ENCODE data around the gene AMIGO1.

Gene AMIGO1

GRCh38 chr1:109509176-109510134 is at the start of gene AMIGO1:
Gene AMIGO1 (minus strand): TSS chr1:109509727. CDS start chr1:109508912, 815 bp downstream.
- no peak for TF ChIP-seq CTCF (conservative IDR thresholded peaks at IDR 0.05)
- H3K27ac ChIP-seq = peak within 1 kb of the TSS; percentile 66

- H3K27ac ChIP-seq = no peak overlapping the region
- no peak for TF ChIP-seq CTCF (conservative IDR thresholded peaks at IDR 0.05)
Measured at GRCh38 chr1:109557520-109557919, 48.0 kb upstream of the AMIGO1 start.

GRCh38 chr1:109556563-109556962 is 47.0 kb upstream of the AMIGO1 start:
- H3K27ac ChIP-seq = no peak overlapping the region
- TF ChIP-seq CTCF (conservative IDR thresholded peaks at IDR 0.05) = no peak

- no peak for TF ChIP-seq CTCF (conservative IDR thresholded peaks at IDR 0.05)
- H3K27ac ChIP-seq = peak within 1 kb of the TSS; percentile 88
Measured at GRCh38 chr1:109548321-109549267, 39.1 kb upstream of the AMIGO1 start, which contains the start of gene GNAI3. Gene GNAI3 (plus strand): TSS chr1:109548615. CDS start chr1:109548721, 106 bp downstream.

- TF ChIP-seq CTCF (conservative IDR thresholded peaks at IDR 0.05) = no peak
- H3K27ac ChIP-seq = peak overlapping the region; percentile 88
Measured at GRCh38 chr1:109547463-109548320, 38.2 kb upstream of the AMIGO1 start.

- peak overlapping the region; percentile 88 for H3K27ac ChIP-seq
- TF ChIP-seq CTCF (conservative IDR thresholded peaks at IDR 0.05) = peak; percentile 85
Measured at GRCh38 chr1:109546311-109547109, 37.0 kb upstream of the AMIGO1 start.
